Neural progenitor cell (in vitro differentiated cells): Measurements from ENCODE around the gene TRIM40.

Experiments
- CTCF ChIP-seq: fragments of 200-600 bp; sonication (generic); IDR thresholded peaks from 2 replicates; pipeline ENCODE4 v1.5.1; 2017; ENCODE audit warnings: antibody characterized with exemption, mild to moderate bottlenecking
- EZH2phosphoT487 ChIP-seq: fragments of 200-600 bp; sonication (generic); IDR thresholded peaks from 2 replicates; pipeline ENCODE4 v1.6.1; 2017; ENCODE audit warnings: antibody characterized with exemption

GRCh38 chr6:30143780-30144179, 7.8 kb downstream of the TRIM40 start:
- TF ChIP-seq CTCF (no peak), EZH2phosphoT487 (no peak)
